GM12878 (cell line): Measurements from ENCODE around the gene POLR1G. TPM values are rescaled to one million over a fixed set of nuclear protein-coding genes. Genes with fewer than 3 reads are reported as not detected.

ENCODE experiments used
- ATAC-seq: fragments of 200-7000 bp; cut with Tn5 transposase; 3 replicates; pipeline ENCODE4 v1.9.1; 2020; ENCODE audit warnings: mild to moderate bottlenecking, moderate library complexity
- BruUV-seq: library from RNA; stranded (reverse); fragments of 400-500 nt; replicated peaks from 2 replicates; lab custom pipeline; 2021; lab: Mats Ljungman, UMichigan
- CTCF ChIA-PET: fragments of 300-600 bp; sonication (Branson Sonifier 250); formaldehyde crosslinking; extraction: SDS; loops from one replicate; lab custom pipeline; 2021; ENCODE audit warnings: inconsistent platforms; lab: Yijun Ruan, JAX
- POLR2A ChIA-PET: fragments of 350-600 bp; formaldehyde crosslinking; extraction: SDS; loops from one replicate; lab custom pipeline; 2021; ENCODE audit warnings: inconsistent platforms; lab: Charles Lee
- RAD21 ChIA-PET: fragments of 300-600 bp; sonication (Branson Sonifier 250); formaldehyde crosslinking; loops from one replicate; lab custom pipeline; 2023; ENCODE audit warnings: antibody characterized with exemption; ENCODE audit not compliant: unreplicated experiment; lab: Charles Lee
- SMC1A ChIA-PET: fragments of 300-600 bp; sonication (Branson Sonifier 250); formaldehyde crosslinking; loops from one replicate; lab custom pipeline; 2023; ENCODE audit not compliant: unreplicated experiment, uncharacterized antibody; lab: Charles Lee
- DNase-seq: peaks from one replicate; pipeline ENCODE4 v3.0.0-alpha.2; 2011; ENCODE audit warnings: low read depth, low spot score
- FAIRE-seq: peaks from 3 replicates; lab custom pipeline; 2011; peaks lifted over from hg19 to GRCh38; lab: Jason Lieb, UNC
- H2AFZ ChIP-seq: 2 replicates; pipeline ENCODE4 v1.6.0; 2011; ENCODE audit warnings: low read depth, low read length, control low read depth; ENCODE audit not compliant: control insufficient read depth
- H3K27ac ChIP-seq: 2 replicates; pipeline ENCODE4 v1.5.1; 2011; ENCODE audit warnings: control low read depth; ENCODE audit not compliant: control insufficient read depth, insufficient read depth
- H3K27me3 ChIP-seq, 2 experiments: replicated peaks in 1 of 2; 2 replicates each; pipeline versions ENCODE4 v1.6.0 to v1.6.1; 2011; ENCODE audit warnings: low read length in 1 of 2; ENCODE audit not compliant: control insufficient read depth in 2 of 2, insufficient read depth in 2 of 2
- H3K36me3 ChIP-seq, 2 experiments: 2 replicates each; pipeline ENCODE4 v1.5.1; 2011; ENCODE audit warnings: low read length in 1 of 2; ENCODE audit not compliant: control insufficient read depth in 2 of 2, insufficient read depth in 2 of 2
- H3K4me1 ChIP-seq: 2 replicates; pipeline ENCODE4 v1.6.1; 2011; ENCODE audit warnings: mild to moderate bottlenecking, low read length, moderate library complexity, mixed read lengths; ENCODE audit not compliant: control insufficient read depth, insufficient read depth
- H3K4me2 ChIP-seq: 2 replicates; pipeline ENCODE4 v1.6.0; 2011; ENCODE audit warnings: control low read depth; ENCODE audit not compliant: control insufficient read depth, insufficient read depth
- H3K4me3 ChIP-seq: fragments of 200-600 bp; sonication (generic); 2 replicates; pipeline ENCODE4 v1.5.1; 2016
- H3K79me2 ChIP-seq: 2 replicates; pipeline ENCODE4 v1.6.0; 2011; ENCODE audit warnings: low read length; ENCODE audit not compliant: control insufficient read depth, insufficient read depth
- H3K9ac ChIP-seq: 2 replicates; pipeline ENCODE4 v1.8.0; 2011; ENCODE audit warnings: low read length, control low read depth, mixed read lengths; ENCODE audit not compliant: control insufficient read depth, insufficient read depth
- H3K9me3 ChIP-seq: replicated peaks from 3 replicates; pipeline ENCODE4 v1.5.1; 2011; ENCODE audit warnings: mild to moderate bottlenecking, low read length; ENCODE audit not compliant: control insufficient read depth, insufficient read depth
- H4K20me1 ChIP-seq: 2 replicates; pipeline ENCODE4 v1.6.0; 2011; ENCODE audit not compliant: control insufficient read depth, insufficient read depth
- ATF3 ChIP-seq: IDR thresholded peaks from 2 replicates; pipeline ENCODE4 v1.6.1; 2011; ENCODE audit warnings: low read depth, mild to moderate bottlenecking, low read length, moderate library complexity, borderline replicate concordance; ENCODE audit errors: extremely low read depth
- FOS ChIP-seq: IDR thresholded peaks from 3 replicates; pipeline ENCODE4 v1.6.1; 2011; ENCODE audit warnings: borderline replicate concordance; ENCODE audit not compliant: insufficient read length; ENCODE audit errors: extremely low read depth
- SMARCA5 ChIP-seq: fragments of 450-650 bp; IDR thresholded peaks from 2 replicates; pipeline ENCODE4 v1.6.1; 2017; ENCODE audit warnings: mild to moderate bottlenecking
- WGBS: methylation state at CpG from one replicate; pipeline ENCODE4 v1.1.6; 2016; ENCODE audit warnings: low lambda C conversion rate; ENCODE audit not compliant: insufficient replicate concordance, insufficient coverage; ENCODE audit errors: missing lambda C conversion rate; 5-methylcytosine and 5-hydroxymethylcytosine counted together
- in situ Hi-C: fragments of 300-500 bp; cut with MboI; formaldehyde crosslinking; loops from 9 replicates; pipeline ENCODE4 v1.14.3; 2018; ENCODE audit warnings: mixed read lengths
- intact Hi-C: fragments of 100-400 bp; cut with micrococcal nuclease; formaldehyde crosslinking; loops from one replicate; pipeline ENCODE4 v1.14.2; 2022; ENCODE audit not compliant: unreplicated experiment
- polyA plus RNA-seq, 11 experiments: library from polyadenylated mRNA; depleted of rRNA in 4 of 11; unstranded in 6 of 11; stranded (reverse) in 5 of 11; fragments of >200 nt; fragmentation: Nextera tagmentation in 4 of 11; fragmentation: Illumina TruSeq in 1 of 11; extraction: Ambion mirVana in 4 of 11; extraction: Trizol in 1 of 11; gene quantifications; 1 replicate in 1 of 11; 2 replicates in 10 of 11; pipeline versions ENCODE4 v1.2.1 to v1.2.3, GENCODE V29; 2011 to 2016; ENCODE audit warnings: inconsistent platforms in 2 of 11, missing spikeins in 2 of 11, low read depth in 1 of 11
- total RNA-seq, 4 experiments: library from RNA; depleted of rRNA in 3 of 4; stranded (reverse); fragments of >200 nt in 3 of 4; fragmentation: Illumina TruSeq in 1 of 4; extraction: Trizol in 1 of 4; gene quantifications; 2 replicates each; pipeline versions ENCODE4 v1.2.1 to v1.2.3, GENCODE V29; 2013 to 2021
- TF ChIP-seq, protein P1 (sequence below), 3 experiments: IDR thresholded peaks in 2 of 3; conservative IDR thresholded peaks in 1 of 3; 2 replicates each; pipeline ENCODE4 v1.5.1; 2011; ENCODE audit warnings: low read depth in 3 of 3, low read length in 3 of 3, mild to moderate bottlenecking in 3 of 3, control low read depth in 2 of 3, moderate library complexity in 2 of 3, inconsistent platforms in 1 of 3, mixed read lengths in 1 of 3; ENCODE audit not compliant: control insufficient read depth in 2 of 3, insufficient read depth in 1 of 3; ENCODE audit errors: extremely low read depth in 1 of 3

POLR1G gene
- total and polyA plus RNA-seq, 10 of the 15 experiments (the other 5 are each of a cell fraction or from before 2014, with no cell fraction given), result 2.0 to 30.9 (median 20.5) TPM

DNA sequence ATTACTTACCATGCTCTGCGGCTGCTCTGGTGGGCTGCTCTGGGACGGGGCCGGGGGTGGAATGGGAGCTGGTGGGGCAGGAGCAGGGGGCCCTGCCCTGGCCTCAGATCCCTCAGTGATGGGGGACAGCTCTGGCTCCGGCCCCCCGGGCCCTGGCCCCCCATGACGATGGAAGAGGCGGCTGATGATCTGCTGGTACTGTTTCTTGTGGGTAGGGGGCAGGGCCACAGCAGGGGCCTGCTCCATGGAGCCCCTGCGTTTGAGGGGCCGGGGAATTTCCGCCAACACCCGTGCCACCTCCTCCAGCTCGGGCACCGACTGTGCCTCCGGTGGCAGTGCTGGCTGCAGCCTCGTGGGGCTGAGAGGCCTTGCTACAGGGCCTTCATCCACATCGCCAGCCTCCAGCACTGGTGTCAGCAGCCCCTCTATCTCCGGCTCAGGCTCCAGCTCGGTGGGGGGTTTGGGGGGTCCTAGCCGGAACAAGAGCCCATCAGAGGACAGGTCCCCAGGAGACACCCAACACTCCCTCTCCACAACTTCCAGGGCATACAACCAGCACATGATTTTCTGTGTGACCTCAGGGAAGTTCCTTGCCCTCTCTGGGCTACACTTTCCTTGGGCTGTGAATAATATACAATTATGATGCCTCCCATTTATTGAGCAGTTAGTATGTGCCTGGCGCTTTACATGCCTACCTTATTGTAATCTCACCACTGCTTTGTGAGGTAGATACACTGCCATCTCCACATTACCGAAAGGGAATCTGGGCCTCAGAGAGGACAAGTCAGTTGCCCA lies 14.4 kb upstream of the POLR1G start:
- TSS peak; percentile 41 for BruUV-seq
- POLR2A ChIA-PET, result no interaction called here
- no peak for FAIRE-seq

GRCh38 chr19:45395821-45396617 lies 10.4 kb upstream of the POLR1G start:
- DNase-seq, result no peak
- FAIRE-seq, result no peak

More for the DNA sequence above, 14.4 kb upstream of the POLR1G start:
- Histone ChIP-seq H3K9ac (no peak overlapping the region), H3K27me3 (no peaks in the 10 kb centered on the region), H3K79me2 (no peaks in the 10 kb centered on the region), H3K4me2 (no peak overlapping the region), H3K4me1 (no peaks in the 10 kb centered on the region), H3K9me3 (no peaks in the 10 kb centered on the region), H2AFZ (no peak overlapping the region), H4K20me1 (no peaks in the 10 kb centered on the region), H3K36me3 (no peaks in the 10 kb centered on the region), H3K4me3 (no peak overlapping the region), H3K27ac (no peak overlapping the region)
- ChIA-PET SMC1A (no interaction called here), CTCF (interaction anchor here (1.2 to 2.5 kb wide), 2 partner anchors 11 to 12 kb away, joined by 4 to 18 read pairs; partner anchors contain the start of gene PPP1R13L), RAD21 (no interaction called here)
- no peak for DNase-seq
- WGBS, result 81% methylated on average over 18 of the region's 21 CpGs
- in situ Hi-C loops, result no loop called here
- intact Hi-C loops, result no loop called here
- no peak for TF ChIP-seq ATF3
- TF ChIP-seq SMARCA5, result 0 out of 2 replicates have a peak, but pooled peaks have one; percentile 25
- TF ChIP-seq, all 136 proteins: peak for 1
- no peak for ATAC-seq

More at GRCh38 chr19:45395821-45396617, 10.4 kb upstream of the POLR1G start:
- no peaks in the 10 kb centered on the region for H3K36me3 ChIP-seq
- SMC1A ChIA-PET, result no interaction called here
- H2AFZ ChIP-seq, result no peak overlapping the region
- H4K20me1 ChIP-seq, result no peaks in the 10 kb centered on the region
- no TSS peak for BruUV-seq
- H3K9ac ChIP-seq, result no peak overlapping the region
- no peaks in the 10 kb centered on the region for H3K27me3 ChIP-seq
- no peak overlapping the region for H3K27ac ChIP-seq
- intact Hi-C loops (no loop called here), in situ Hi-C loops (no loop called here)
- RAD21 ChIA-PET, result no interaction called here
- no peak for ATAC-seq
- no peak overlapping the region for H3K4me2 ChIP-seq
- CTCF ChIA-PET, result no interaction called here
- WGBS, result 60% methylated on average over 36 of the region's 59 CpGs
- no peaks in the 10 kb centered on the region for H3K4me1 ChIP-seq
- TF ChIP-seq, protein P1, sequence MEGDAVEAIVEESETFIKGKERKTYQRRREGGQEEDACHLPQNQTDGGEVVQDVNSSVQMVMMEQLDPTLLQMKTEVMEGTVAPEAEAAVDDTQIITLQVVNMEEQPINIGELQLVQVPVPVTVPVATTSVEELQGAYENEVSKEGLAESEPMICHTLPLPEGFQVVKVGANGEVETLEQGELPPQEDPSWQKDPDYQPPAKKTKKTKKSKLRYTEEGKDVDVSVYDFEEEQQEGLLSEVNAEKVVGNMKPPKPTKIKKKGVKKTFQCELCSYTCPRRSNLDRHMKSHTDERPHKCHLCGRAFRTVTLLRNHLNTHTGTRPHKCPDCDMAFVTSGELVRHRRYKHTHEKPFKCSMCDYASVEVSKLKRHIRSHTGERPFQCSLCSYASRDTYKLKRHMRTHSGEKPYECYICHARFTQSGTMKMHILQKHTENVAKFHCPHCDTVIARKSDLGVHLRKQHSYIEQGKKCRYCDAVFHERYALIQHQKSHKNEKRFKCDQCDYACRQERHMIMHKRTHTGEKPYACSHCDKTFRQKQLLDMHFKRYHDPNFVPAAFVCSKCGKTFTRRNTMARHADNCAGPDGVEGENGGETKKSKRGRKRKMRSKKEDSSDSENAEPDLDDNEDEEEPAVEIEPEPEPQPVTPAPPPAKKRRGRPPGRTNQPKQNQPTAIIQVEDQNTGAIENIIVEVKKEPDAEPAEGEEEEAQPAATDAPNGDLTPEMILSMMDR (IDR thresholded peaks at IDR 0.05 in 2 of 3, conservative IDR thresholded peaks at IDR 0.05 in 1 of 3; ENCODE audit: control insufficient read depth in 2 of 3, extremely low read depth in 1 of 3, insufficient read depth in 1 of 3, low read depth in 3 of 3, low read length in 3 of 3), result 0 out of 6 replicates have a peak, but pooled peaks of 1 of the 3 experiments have one; percentile 8
- TF ChIP-seq FOS, result no peak
- H3K79me2 ChIP-seq, result no peaks in the 10 kb centered on the region
- H3K4me3 ChIP-seq, result no peak overlapping the region
- POLR2A ChIA-PET, result interaction anchor here (0.7 kb wide), 1 partner anchor 307 kb away, joined by 4 read pairs; no protein-coding TSS in a partner anchor
- H3K9me3 ChIP-seq, result no peaks in the 10 kb centered on the region
